GM12878 (cell line): ENCODE results near the gene BIVM. TPM values are rescaled to one million over a fixed set of nuclear protein-coding genes. Genes with fewer than 3 reads are reported as not detected.
A peak's percentile ranks its signal among the peaks of the same experiment; 100 is the strongest.

Experiments used
- CBX3 ChIP-seq: fragments of 200-600 bp; sonication (generic); IDR thresholded peaks from 2 replicates; pipeline ENCODE4 v1.6.1; 2016; ENCODE audit warnings: low read depth, borderline replicate concordance
- CBX5 ChIP-seq: sonication (generic); IDR thresholded peaks from 2 replicates; pipeline ENCODE4 v1.6.1; 2016; ENCODE audit warnings: low read depth, moderate library complexity, mild to moderate bottlenecking, inconsistent platforms
- CEBPZ ChIP-seq: fragments of 150-350 bp; IDR thresholded peaks from 2 replicates; pipeline ENCODE4 v1.6.1; 2016; ENCODE audit warnings: low read depth, low read length
- CREB1 ChIP-seq: IDR thresholded peaks from 2 replicates; pipeline ENCODE4 v1.6.1; 2012; ENCODE audit warnings: low read depth, mild to moderate bottlenecking, inconsistent platforms
- CREM ChIP-seq: IDR thresholded peaks from 2 replicates; pipeline ENCODE4 v1.6.1; 2014; ENCODE audit warnings: antibody characterized with exemption, low read depth
- DPF2 ChIP-seq: fragments of 450-650 bp; IDR thresholded peaks from 2 replicates; pipeline ENCODE4 v1.6.1; 2017; ENCODE audit warnings: mild to moderate bottlenecking
- EP300 ChIP-seq, 2 experiments: fragments of 150-350 bp in 1 of 2; IDR thresholded peaks; 2 replicates each; pipeline ENCODE4 v1.6.1; 2011 to 2012; ENCODE audit warnings: low read depth in 2 of 2, low read length in 2 of 2, borderline replicate concordance in 1 of 2, improper control_type of control experiment in 1 of 2, inconsistent platforms in 1 of 2; ENCODE audit not compliant: control insufficient read depth in 1 of 2
- ETV6 ChIP-seq, 2 experiments: fragments of 450-650 bp in 1 of 2; IDR thresholded peaks in 1 of 2; conservative IDR thresholded peaks in 1 of 2; 2 replicates each; pipeline ENCODE4 v1.6.1; 2014; ENCODE audit warnings: antibody characterized with exemption in 1 of 2, borderline replicate concordance in 1 of 2, low read depth in 1 of 2, mild to moderate bottlenecking in 1 of 2, moderate library complexity in 1 of 2
- FOXM1 ChIP-seq: IDR thresholded peaks from 2 replicates; pipeline ENCODE4 v1.6.1; 2012; ENCODE audit warnings: low read depth, mild to moderate bottlenecking, inconsistent platforms, low read length, moderate library complexity
- HDGF ChIP-seq: fragments of 450-650 bp; IDR thresholded peaks from 2 replicates; pipeline ENCODE4 v1.6.1; 2016; ENCODE audit warnings: antibody characterized with exemption
- IRF4 ChIP-seq: IDR thresholded peaks from 2 replicates; pipeline ENCODE4 v1.6.1; 2011; ENCODE audit warnings: low read depth, low read length
- POLR2AphosphoS2 ChIP-seq: IDR thresholded peaks from 2 replicates; pipeline ENCODE4 v1.6.1; 2011; ENCODE audit warnings: low read depth, mild to moderate bottlenecking, low read length, improper control_type of control experiment, moderate library complexity
- POLR2AphosphoS5 ChIP-seq: IDR thresholded peaks from 2 replicates; pipeline ENCODE4 v1.6.1; 2011; ENCODE audit warnings: mild to moderate bottlenecking, low read length, inconsistent platforms
- POU2F2 ChIP-seq: IDR thresholded peaks from 3 replicates; pipeline ENCODE4 v1.6.1; 2011; ENCODE audit warnings: low read depth, mild to moderate bottlenecking, low read length, borderline replicate concordance
- RELA ChIP-seq: fragments of 450-650 bp; IDR thresholded peaks from 2 replicates; pipeline ENCODE4 v1.8.0; 2014; ENCODE audit warnings: borderline replicate concordance; ENCODE audit not compliant: partially characterized antibody
- SIN3A ChIP-seq: IDR thresholded peaks from 2 replicates; pipeline ENCODE4 v1.6.1; 2012; ENCODE audit warnings: low read depth, low read length, improper control_type of control experiment
- SPI1 ChIP-seq: IDR thresholded peaks from 2 replicates; pipeline ENCODE4 v1.6.1; 2011; ENCODE audit warnings: low read depth, mild to moderate bottlenecking, low read length, moderate library complexity, borderline replicate concordance; ENCODE audit not compliant: insufficient read depth
- YY1 ChIP-seq: IDR thresholded peaks from 2 replicates; pipeline ENCODE4 v1.6.1; 2011; ENCODE audit warnings: low read depth, mild to moderate bottlenecking, low read length
- ZBTB40 ChIP-seq: fragments of 450-650 bp; IDR thresholded peaks from 2 replicates; pipeline ENCODE4 v1.6.1; 2016; ENCODE audit warnings: mild to moderate bottlenecking, moderate library complexity, borderline replicate concordance
- ZNF207 ChIP-seq: fragments of 450-650 bp; IDR thresholded peaks from 2 replicates; pipeline ENCODE4 v1.6.1; 2014; ENCODE audit warnings: antibody characterized with exemption, mild to moderate bottlenecking, borderline replicate concordance
- ZNF24 ChIP-seq: fragments of 450-650 bp; IDR thresholded peaks from 2 replicates; pipeline ENCODE4 v1.6.1; 2017; ENCODE audit warnings: antibody characterized with exemption, mild to moderate bottlenecking
- polyA plus RNA-seq, 11 experiments: library from polyadenylated mRNA; depleted of rRNA in 4 of 11; unstranded in 6 of 11; stranded (reverse) in 5 of 11; fragments of >200 nt; fragmentation: Nextera tagmentation in 4 of 11; fragmentation: Illumina TruSeq in 1 of 11; extraction: Ambion mirVana in 4 of 11; extraction: Trizol in 1 of 11; gene quantifications; 1 replicate in 1 of 11; 2 replicates in 10 of 11; pipeline versions ENCODE4 v1.2.1 to v1.2.3, GENCODE V29; 2011 to 2016; ENCODE audit warnings: inconsistent platforms in 2 of 11, missing spikeins in 2 of 11, low read depth in 1 of 11
- total RNA-seq, 4 experiments: library from RNA; depleted of rRNA in 3 of 4; stranded (reverse); fragments of >200 nt in 3 of 4; fragmentation: Illumina TruSeq in 1 of 4; extraction: Trizol in 1 of 4; gene quantifications; 2 replicates each; pipeline versions ENCODE4 v1.2.1 to v1.2.3, GENCODE V29; 2013 to 2021
- TF ChIP-seq, protein P1 (sequence below): fragments of 450-650 bp; IDR thresholded peaks from 2 replicates; pipeline ENCODE4 v1.6.1; 2014; ENCODE audit warnings: mild to moderate bottlenecking

Gene BIVM
- total and polyA plus RNA-seq, 10 of the 15 experiments (the other 5 are each of a cell fraction or from before 2014, with no cell fraction given) = 3.4 to 20.1 (median 14.1) TPM

- no peak for TF ChIP-seq CEBPZ
- TF ChIP-seq IRF4 = no peak
- no peak for TF ChIP-seq CBX3
- TF ChIP-seq, protein P1, sequence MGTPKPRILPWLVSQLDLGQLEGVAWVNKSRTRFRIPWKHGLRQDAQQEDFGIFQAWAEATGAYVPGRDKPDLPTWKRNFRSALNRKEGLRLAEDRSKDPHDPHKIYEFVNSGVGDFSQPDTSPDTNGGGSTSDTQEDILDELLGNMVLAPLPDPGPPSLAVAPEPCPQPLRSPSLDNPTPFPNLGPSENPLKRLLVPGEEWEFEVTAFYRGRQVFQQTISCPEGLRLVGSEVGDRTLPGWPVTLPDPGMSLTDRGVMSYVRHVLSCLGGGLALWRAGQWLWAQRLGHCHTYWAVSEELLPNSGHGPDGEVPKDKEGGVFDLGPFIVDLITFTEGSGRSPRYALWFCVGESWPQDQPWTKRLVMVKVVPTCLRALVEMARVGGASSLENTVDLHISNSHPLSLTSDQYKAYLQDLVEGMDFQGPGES = no peak
- peak; percentile 35; the same call in 1 of the 2 replicates for TF ChIP-seq YY1
- TF ChIP-seq FOXM1 = no peak
- TF ChIP-seq ETV6 (conservative IDR thresholded peaks at IDR 0.05 in 1 of 2, IDR thresholded peaks at IDR 0.05 in 1 of 2; ENCODE audit: borderline replicate concordance in 1 of 2, low read depth in 1 of 2) = no peak
- TF ChIP-seq HDGF = no peak
- TF ChIP-seq ZBTB40 = peak; percentile 25; the same call in 1 of the 2 replicates
- no peak for TF ChIP-seq CREB1
- peak; percentile 63; the same call in 1 of the 2 replicates for TF ChIP-seq POLR2AphosphoS2
- no peak for TF ChIP-seq RELA
- TF ChIP-seq EP300 (IDR thresholded peaks at IDR 0.05; ENCODE audit: borderline replicate concordance in 1 of 2, control insufficient read depth in 1 of 2, low read depth in 2 of 2, low read length in 2 of 2) = no peak
- TF ChIP-seq SPI1 = peak; percentile 86
- TF ChIP-seq ZNF207 = no peak
- TF ChIP-seq POU2F2 = peak; percentile 95; the same call in 2 of the 3 replicates
- no peak for TF ChIP-seq DPF2
- peak; percentile 72 for TF ChIP-seq POLR2AphosphoS5
- TF ChIP-seq ZNF24 = no peak
- TF ChIP-seq CBX5 = no peak
- TF ChIP-seq CREM = no peak
- TF ChIP-seq SIN3A = 0 out of 2 replicates have a peak, but pooled peaks have one; percentile 38
Observed at GRCh38 chr13:102846261-102847015, 47.5 kb downstream of the BIVM start (continued).
